Activated T-helper 1 cell treated with anti-CD3 and anti-CD28 coated beads, Interleukin-12 subunit alpha, Interleukin-12 subunit beta, Interleukin-2, Interleukin-4 antibody, amounts not matched to agents 30 ng/mL and 10 ng/mL and 1 ng/mL, durations not matched to agents 14 hours and 24 hours and 36 hours (primary cell): Measurements from ENCODE around the gene SPINK9. TPM values are rescaled to one million over a fixed set of nuclear protein-coding genes. Genes with fewer than 3 reads are reported as not detected.

Source experiments
- DNase-seq: peaks from one replicate; pipeline ENCODE4 v3.0.0; 2021; ENCODE audit warnings: low spot score
- H3K27ac Mint-ChIP-seq: one replicate; pipeline ENCODE4 v1.8.0; 2021; ENCODE audit warnings: mild to moderate bottlenecking, mixed read lengths
- H3K27me3 Mint-ChIP-seq: one replicate; pipeline ENCODE4 v1.8.0; 2022; ENCODE audit warnings: mild to moderate bottlenecking, moderate library complexity, mixed read lengths; ENCODE audit not compliant: insufficient read depth
- H3K36me3 Mint-ChIP-seq: one replicate; pipeline ENCODE4 v1.8.0; 2021; ENCODE audit warnings: low read depth, mixed read lengths
- H3K4me1 Mint-ChIP-seq: one replicate; pipeline ENCODE4 v1.8.0; 2021; ENCODE audit warnings: low read depth, mixed read lengths
- H3K4me3 Mint-ChIP-seq: one replicate; pipeline ENCODE4 v1.8.0; 2021; ENCODE audit warnings: mild to moderate bottlenecking, moderate library complexity, mixed read lengths
- H3K9me3 Mint-ChIP-seq: one replicate; pipeline ENCODE4 v1.8.0; 2021; ENCODE audit warnings: mixed read lengths
- intact Hi-C: fragments of 100-400 bp; cut with micrococcal nuclease; formaldehyde crosslinking; loops from one replicate; pipeline ENCODE4 v1.15.1; 2024
- total RNA-seq: library from RNA; stranded (reverse); gene quantifications from 2 replicates; pipeline ENCODE4 v1.2.3, GENCODE V29; 2022

SPINK9 gene
- total RNA-seq, 1 donor from 2014 or later: not detected

GRCh38 chr5:148376198-148376597 is 40.8 kb downstream of the SPINK9 start:
- Mint-ChIP-seq H3K4me3 (no peak overlapping the region), H3K27ac (no peak overlapping the region), H3K36me3 (peaks cover 10% of the 10 kb centered on the region), H3K27me3 (no peaks in the 10 kb centered on the region), H3K9me3 (peaks cover 19% of the 10 kb centered on the region), H3K4me1 (peaks cover 16% of the 10 kb centered on the region)
- intact Hi-C loops: loop anchor here (10.0 kb wide), 1 partner anchor 491 kb away; no protein-coding TSS in a partner anchor
- DNase-seq: no peak

GRCh38 chr5:148378670-148379069 is 43.3 kb downstream of the SPINK9 start:
- Mint-ChIP-seq H3K27ac (no peak overlapping the region), H3K9me3 (peaks cover 19% of the 10 kb centered on the region), H3K4me1 (peaks cover 27% of the 10 kb centered on the region), H3K36me3 (peaks cover 15% of the 10 kb centered on the region), H3K27me3 (no peaks in the 10 kb centered on the region), H3K4me3 (no peak overlapping the region)
- intact Hi-C loops: loop anchor here (10.0 kb wide), 1 partner anchor 494 kb away; no protein-coding TSS in a partner anchor
- no peak for DNase-seq

DNA sequence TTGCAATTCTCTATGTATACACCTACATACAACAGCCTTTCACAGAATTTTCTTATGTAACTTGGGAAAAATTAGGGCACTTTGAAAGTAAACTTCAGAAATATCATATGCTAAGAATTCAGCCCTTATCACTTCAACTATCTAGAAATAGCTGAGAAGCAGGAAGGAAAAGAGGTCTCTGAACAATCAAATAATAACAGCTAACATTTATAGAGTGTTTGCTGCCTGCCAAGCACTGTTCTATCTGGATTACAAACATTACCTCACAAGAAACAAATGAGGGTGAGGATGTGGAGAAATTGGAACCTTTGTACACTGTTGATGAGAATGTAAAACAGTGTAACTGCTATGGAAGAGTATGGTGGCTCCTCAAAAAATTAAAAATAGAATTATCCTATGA is 44.0 kb downstream of the SPINK9 start:
- no peaks in the 10 kb centered on the region for H3K27me3 Mint-ChIP-seq
- peaks cover 19% of the 10 kb centered on the region for H3K9me3 Mint-ChIP-seq
- H3K4me3 Mint-ChIP-seq: no peak overlapping the region
- H3K27ac Mint-ChIP-seq: no peak overlapping the region
- intact Hi-C loops: loop anchor here (10.0 kb wide), 1 partner anchor 495 kb away; no protein-coding TSS in a partner anchor
- peaks cover 34% of the 10 kb centered on the region for H3K4me1 Mint-ChIP-seq
- H3K36me3 Mint-ChIP-seq: peaks cover 17% of the 10 kb centered on the region
- no peak for DNase-seq

DNA sequence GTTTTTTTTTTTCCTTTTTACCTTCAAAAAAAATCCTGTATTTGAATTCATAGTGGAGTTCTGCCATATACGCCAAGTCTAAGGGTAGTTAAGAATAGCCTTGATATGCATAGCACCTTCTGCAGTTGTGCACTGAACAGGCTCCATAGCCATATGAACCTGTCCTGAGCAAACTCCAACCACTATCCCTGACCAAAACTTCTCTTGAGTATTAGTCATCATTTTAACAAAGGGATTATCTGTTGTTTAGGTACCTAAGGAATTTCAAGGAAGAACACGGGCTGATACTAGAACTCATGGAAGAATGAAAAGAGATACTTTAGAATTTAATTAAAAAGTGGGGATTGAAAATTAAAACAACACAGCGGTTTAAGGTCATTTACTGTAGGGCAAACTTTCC is 46.5 kb downstream of the SPINK9 start:
- no peaks in the 10 kb centered on the region for H3K27me3 Mint-ChIP-seq
- H3K27ac Mint-ChIP-seq: no peak overlapping the region
- peaks cover 30% of the 10 kb centered on the region for H3K36me3 Mint-ChIP-seq
- no peak for DNase-seq
- peaks cover 60% of the 10 kb centered on the region for H3K4me1 Mint-ChIP-seq
- intact Hi-C loops: loop anchor here (2.0 to 10.0 kb wide), 5 partner anchors 239 to 1935 kb away; partner anchors contain the start of genes JAKMIP2, PPARGC1B and TCERG1
- H3K4me3 Mint-ChIP-seq: no peak overlapping the region
- H3K9me3 Mint-ChIP-seq: peaks cover 19% of the 10 kb centered on the region

- Mint-ChIP-seq H3K4me1 (peaks cover 66% of the 10 kb centered on the region), H3K27me3 (no peaks in the 10 kb centered on the region), H3K36me3 (peaks cover 34% of the 10 kb centered on the region), H3K27ac (peak overlapping the region; percentile 99), H3K4me3 (peak overlapping the region; percentile 94), H3K9me3 (peaks cover 15% of the 10 kb centered on the region)
- intact Hi-C loops: loop anchor here (1.0 to 10.0 kb wide), 9 partner anchors 18 to 1936 kb away; partner anchors contain the start of genes GRPEL2, JAKMIP2, PPARGC1B and TCERG1
- DNase-seq: no peak
Measured at GRCh38 chr5:148382961-148383360, 47.6 kb downstream of the SPINK9 start.

DNA sequence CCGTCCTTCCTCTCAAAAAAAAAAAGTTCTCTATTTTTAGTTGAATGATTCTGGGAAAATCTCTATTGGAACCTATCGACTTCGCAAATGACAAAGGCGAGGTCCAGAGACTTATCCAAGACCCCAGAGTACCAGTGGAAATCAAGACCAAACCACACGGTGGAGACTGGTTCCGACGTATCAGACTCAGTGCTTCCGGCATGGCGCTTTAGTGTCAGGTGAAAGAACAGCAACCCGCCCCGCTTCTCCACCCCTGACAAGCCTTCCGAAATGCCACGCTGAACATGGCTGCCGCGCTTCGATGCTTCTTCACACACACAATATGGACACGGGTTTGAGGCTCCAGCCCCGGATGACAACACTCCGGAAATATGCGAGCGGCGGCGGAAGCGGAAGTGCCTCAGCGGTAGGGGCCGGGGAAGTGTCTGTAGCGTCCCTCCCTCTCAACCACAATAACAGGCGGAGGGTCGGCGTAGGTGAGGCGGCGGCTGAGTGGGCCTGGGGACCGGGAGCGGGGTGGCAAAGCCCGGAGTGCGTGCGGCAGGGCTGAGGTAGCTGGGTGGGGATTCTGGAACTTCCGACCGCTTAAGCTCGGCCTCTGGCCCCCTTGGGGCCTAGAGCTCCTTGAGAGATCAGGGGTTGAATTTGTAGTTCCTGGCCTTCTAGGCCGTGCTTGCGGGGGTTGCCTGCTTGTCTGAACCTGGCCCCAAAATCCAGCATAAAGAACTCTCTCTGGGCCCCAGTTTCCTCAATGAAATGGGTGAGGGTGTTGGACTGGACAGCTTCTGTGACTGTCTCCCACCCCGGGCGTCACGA is 48.4 kb downstream of the SPINK9 start, which contains the start of gene FBXO38:
FBXO38 (plus strand) TSS at position 395 of the 816 bp plus-strand sequence. CDS start 10,819 bp downstream, outside the sequence.
- H3K36me3 Mint-ChIP-seq: peaks cover 32% of the 10 kb centered on the region
- peaks cover 6% of the 10 kb centered on the region for H3K9me3 Mint-ChIP-seq
- H3K27me3 Mint-ChIP-seq: no peaks in the 10 kb centered on the region
- H3K27ac Mint-ChIP-seq: peak within 1 kb of the TSS; percentile 99
- intact Hi-C loops: loop anchor here (1.0 to 10.0 kb wide), 11 partner anchors 18 to 1936 kb away; partner anchors contain the start of genes CSNK1A1, GRPEL2, HMGXB3 and JAKMIP2
- peak within 1 kb of the TSS; percentile 94 for H3K4me3 Mint-ChIP-seq
- H3K4me1 Mint-ChIP-seq: peaks cover 72% of the 10 kb centered on the region
- DNase-seq: peak; percentile 95

GRCh38 chr5:148384380-148384737 is 49.0 kb downstream of the SPINK9 start:
- Mint-ChIP-seq H3K27me3 (no peaks in the 10 kb centered on the region), H3K9me3 (peaks cover under 1% of the 10 kb centered on the region), H3K36me3 (peaks cover 32% of the 10 kb centered on the region), H3K4me1 (peaks cover 74% of the 10 kb centered on the region), H3K27ac (peak overlapping the region; percentile 99), H3K4me3 (peak overlapping the region; percentile 94)
- intact Hi-C loops: loop anchor here (2.0 to 10.0 kb wide), 6 partner anchors 423 to 1937 kb away; partner anchors contain the start of genes CSNK1A1, HMGXB3, JAKMIP2 and PPARGC1B
- DNase-seq: peak; percentile 9

DNA sequence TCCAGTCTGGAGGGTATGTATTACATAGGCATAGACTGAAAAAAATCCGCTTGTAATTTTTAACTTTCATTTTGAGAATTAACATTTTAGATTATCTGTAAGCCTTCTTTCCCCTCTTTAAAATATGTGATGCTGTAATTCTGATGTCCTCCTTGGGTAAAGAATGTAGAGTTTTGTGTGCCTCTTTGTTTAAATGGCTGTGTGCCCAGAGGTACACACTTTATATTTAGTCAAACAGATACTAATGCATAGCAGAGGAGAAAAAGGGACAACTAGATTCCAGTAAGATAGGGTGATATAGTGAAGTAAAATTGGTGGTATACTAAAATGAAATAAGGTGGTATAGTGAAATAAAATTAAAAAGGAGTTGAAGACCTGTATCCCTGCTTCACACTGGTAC is 49.7 kb downstream of the SPINK9 start:
- Mint-ChIP-seq H3K36me3 (peaks cover 32% of the 10 kb centered on the region), H3K9me3 (no peaks in the 10 kb centered on the region), H3K27me3 (no peaks in the 10 kb centered on the region), H3K4me3 (peak overlapping the region; percentile 94), H3K27ac (peak overlapping the region; percentile 99), H3K4me1 (peaks cover 67% of the 10 kb centered on the region)
- DNase-seq: no peak
- intact Hi-C loops: loop anchor here (2.0 to 10.0 kb wide), 3 partner anchors 1166 to 1616 kb away; partner anchors contain the start of genes CSNK1A1, HMGXB3, PPARGC1B and TIGD6

DNA sequence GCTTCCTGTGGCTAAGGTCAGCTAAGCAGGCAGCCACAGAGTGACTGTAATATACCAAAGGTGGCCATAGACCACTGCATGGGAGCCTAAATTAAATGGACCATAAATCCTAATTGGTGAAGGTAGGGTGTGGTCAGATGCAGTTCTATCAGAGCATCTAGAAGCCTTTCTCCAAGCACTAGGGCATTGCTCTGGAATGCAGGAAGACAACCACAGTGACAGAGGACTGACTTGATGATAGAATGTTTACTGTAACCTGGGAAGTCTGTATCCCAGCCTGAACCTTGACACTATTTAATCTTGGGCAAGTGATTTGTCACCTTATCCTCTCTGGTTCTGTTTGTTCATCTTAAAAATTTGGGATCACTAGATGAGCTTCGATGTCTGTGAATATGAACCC is 50.7 kb downstream of the SPINK9 start:
- Mint-ChIP-seq H3K4me3 (peak overlapping the region; percentile 94), H3K27me3 (no peaks in the 10 kb centered on the region), H3K4me1 (peaks cover 68% of the 10 kb centered on the region), H3K27ac (no peak overlapping the region), H3K9me3 (no peaks in the 10 kb centered on the region), H3K36me3 (peaks cover 36% of the 10 kb centered on the region)
- no peak for DNase-seq
- intact Hi-C loops: loop anchor here (10.0 kb wide), 1 partner anchor 1349 kb away; the partner anchor contains the start of gene PPARGC1B

DNA sequence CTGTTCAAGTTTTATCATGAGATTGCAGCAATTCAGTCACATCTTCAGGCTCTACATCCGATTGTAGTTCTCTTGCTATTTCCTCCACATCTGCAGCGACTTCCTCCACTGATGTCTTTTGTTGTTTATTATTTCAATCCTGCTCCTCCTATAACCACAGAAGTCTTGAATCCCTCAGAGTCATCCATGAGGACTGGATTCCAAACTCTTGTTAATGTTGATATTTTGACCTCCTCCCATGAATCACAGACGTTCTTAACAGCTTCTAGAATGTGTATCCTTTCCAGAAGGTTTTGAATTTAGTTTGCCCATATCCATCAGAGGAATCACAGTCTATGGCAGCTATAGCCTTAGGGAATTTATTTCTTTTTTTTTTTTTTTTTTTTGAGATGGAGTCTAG is 52.0 kb downstream of the SPINK9 start:
- intact Hi-C loops: loop anchor here (10.0 kb wide), 1 partner anchor 1347 kb away; the partner anchor contains the start of gene PPARGC1B

GRCh38 chr5:148388696-148389095 is 53.3 kb downstream of the SPINK9 start:
- H3K4me3 Mint-ChIP-seq: peak overlapping the region; percentile 45
- peaks cover 38% of the 10 kb centered on the region for H3K36me3 Mint-ChIP-seq
- no peaks in the 10 kb centered on the region for H3K9me3 Mint-ChIP-seq
- H3K27ac Mint-ChIP-seq: peak overlapping the region; percentile 89
- H3K27me3 Mint-ChIP-seq: no peaks in the 10 kb centered on the region
- intact Hi-C loops: loop anchor here (1.0 to 10.0 kb wide), 2 partner anchors 320 to 1346 kb away; partner anchors contain the start of gene PPARGC1B
- H3K4me1 Mint-ChIP-seq: peaks cover 72% of the 10 kb centered on the region
- DNase-seq: no peak

More for the DNA sequence above, 52.0 kb downstream of the SPINK9 start:
- Mint-ChIP-seq H3K27me3 (no peaks in the 10 kb centered on the region), H3K36me3 (peaks cover 40% of the 10 kb centered on the region), H3K4me3 (peak overlapping the region; percentile 9), H3K9me3 (no peaks in the 10 kb centered on the region), H3K27ac (peak overlapping the region; percentile 9), H3K4me1 (peaks cover 73% of the 10 kb centered on the region)
- DNase-seq: no peak
